GM12892 (cell line): Measurements from ENCODE around the gene HECW1.

Experiments
- POLR2A ChIP-seq: IDR thresholded peaks from 2 replicates; pipeline ENCODE4 v1.6.1; 2011; ENCODE audit warnings: low read depth, low read length, control low read depth
- POLR2AphosphoS5 ChIP-seq: IDR thresholded peaks from 2 replicates; pipeline ENCODE4 v1.6.1; 2011; ENCODE audit warnings: low read depth, low read length, control low read depth
- TAF1 ChIP-seq: IDR thresholded peaks from 2 replicates; pipeline ENCODE4 v1.6.1; 2011; ENCODE audit warnings: low read depth, mild to moderate bottlenecking, control low read depth, low read length, borderline replicate concordance

GRCh38 chr7:43110791-43111535 lies 1.5 kb upstream of the HECW1 start:
- TF ChIP-seq POLR2AphosphoS5: no peak
- TF ChIP-seq POLR2A: no peak
- TF ChIP-seq TAF1: no peak
